ENCODE results near the gene BARHL1.
"Not testable (repeated sequence)": the region's sequence is repeated elsewhere in the genome, so short reads cannot be mapped to it uniquely, and the experiment has no call there.

Gene BARHL1

GRCh38 chr9:132564526-132564925, 17.9 kb upstream of the BARHL1 start:
- H3K4me3 ChIP-seq (ENCODE audit: low read length): no peak overlapping the region
- no peak for TF ChIP-seq CTCF (conservative IDR thresholded peaks at IDR 0.05; ENCODE audit: low read depth, low read length)
- no peak for DNase-seq (ENCODE audit: low read depth)

GRCh38 chr9:132568787-132569186, 13.6 kb upstream of the BARHL1 start:
- DNase-seq (ENCODE audit: low read depth); H3K4me3 ChIP-seq (ENCODE audit: low read length): not testable (repeated sequence)

DNA sequence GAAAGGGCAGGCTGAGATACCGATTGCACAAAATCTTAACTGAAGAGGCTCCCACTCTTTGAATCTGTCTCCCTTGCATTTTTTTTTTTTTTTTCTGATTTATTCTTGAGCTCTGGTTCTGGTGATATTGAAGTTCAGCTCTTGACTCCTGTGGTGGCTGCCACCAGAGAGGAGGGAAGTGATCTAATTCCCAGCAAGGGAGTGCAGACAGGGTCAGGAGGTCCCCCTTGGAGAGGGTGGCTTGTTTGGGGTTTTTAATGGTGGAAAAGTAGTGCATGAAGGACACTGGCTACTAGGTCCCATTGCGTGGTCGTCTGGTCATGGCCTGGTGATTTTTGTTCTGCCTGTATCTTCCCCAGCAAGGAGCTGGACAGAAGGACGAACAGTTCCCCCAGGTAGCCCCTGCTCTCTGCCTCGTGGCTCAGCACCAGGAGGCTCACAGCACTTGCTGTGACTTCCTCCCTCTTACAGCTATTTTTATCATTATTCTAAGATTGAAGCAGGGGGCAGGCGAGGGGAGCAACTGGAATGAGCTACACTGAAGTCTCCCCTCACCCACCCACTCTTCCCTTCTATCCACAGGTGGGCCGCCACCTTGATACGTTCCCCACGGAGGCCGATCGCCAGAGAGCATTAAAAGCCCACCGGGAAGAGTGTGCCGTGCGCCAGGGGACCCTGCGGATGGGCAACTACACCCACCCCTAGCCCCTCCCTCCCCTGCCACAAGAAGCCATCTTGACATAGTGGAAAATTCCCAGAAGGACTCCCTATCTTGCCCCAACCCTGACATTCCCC, 10.4 kb upstream of the BARHL1 start:
- H3K4me3 ChIP-seq (ENCODE audit: low read length): no peak overlapping the region
- DNase-seq (ENCODE audit: low read depth): no peak
- no peak for TF ChIP-seq CTCF (conservative IDR thresholded peaks at IDR 0.05; ENCODE audit: low read depth, low read length)

GRCh38 chr9:132572921-132573320, 9.5 kb upstream of the BARHL1 start:
- no peak for DNase-seq (ENCODE audit: low read depth)
- no peak for TF ChIP-seq CTCF (conservative IDR thresholded peaks at IDR 0.05; ENCODE audit: low read depth, low read length)
- H3K4me3 ChIP-seq (ENCODE audit: low read length): no peak overlapping the region

- TF ChIP-seq CTCF (conservative IDR thresholded peaks at IDR 0.05; ENCODE audit: low read depth, low read length): peak; percentile 86
- no peak overlapping the region for H3K4me3 ChIP-seq (ENCODE audit: low read length)
- peak; percentile 19 for DNase-seq (ENCODE audit: low read depth)
Observed at GRCh38 chr9:132575005-132575609, 7.3 kb upstream of the BARHL1 start.

GRCh38 chr9:132575811-132576210, 6.6 kb upstream of the BARHL1 start:
- H3K4me3 ChIP-seq (ENCODE audit: low read length): no peak overlapping the region
- no peak for DNase-seq (ENCODE audit: low read depth)
- no peak for TF ChIP-seq CTCF (conservative IDR thresholded peaks at IDR 0.05; ENCODE audit: low read depth, low read length)

- DNase-seq (ENCODE audit: low read depth): no peak
- no peak overlapping the region for H3K4me3 ChIP-seq (ENCODE audit: low read length)
- TF ChIP-seq CTCF (conservative IDR thresholded peaks at IDR 0.05; ENCODE audit: low read depth, low read length): no peak
Observed at GRCh38 chr9:132577119-132577518, 5.3 kb upstream of the BARHL1 start.
